Stimulated activated CD8-positive, alpha-beta memory T cell treated with anti-CD3 and anti-CD28 coated beads, Interleukin-12 subunit alpha, Interleukin-12 subunit beta, amount 100 ng/mL, for 4 hours (primary cell): ENCODE data around the gene RND2.
"Not testable (repeated sequence)": the region's sequence is repeated elsewhere in the genome, so short reads cannot be mapped to it uniquely, and the experiment has no call there.

ENCODE experiments used
- DNase-seq: peaks from one replicate; pipeline ENCODE4 v3.0.0-alpha.2; 2020; ENCODE audit warnings: low read depth

RND2 gene

GRCh38 chr17:43027091-43028032, 2.3 kb downstream of the RND2 start:
- no peak for DNase-seq

GRCh38 chr17:43028221-43028861, 3.3 kb downstream of the RND2 start:
- no peak for DNase-seq

- no peak for DNase-seq
Measured at GRCh38 chr17:43030137-43030767, 5.2 kb downstream of the RND2 start.

GRCh38 chr17:43031666-43032065, 6.6 kb downstream of the RND2 start:
- no peak for DNase-seq

- DNase-seq, result no peak
Measured at GRCh38 chr17:43033948-43034881, 9.2 kb downstream of the RND2 start.

GRCh38 chr17:43034894-43035293, 9.9 kb downstream of the RND2 start:
- no peak for DNase-seq

GRCh38 chr17:43039646-43040045, 14.6 kb downstream of the RND2 start:
- DNase-seq, result no peak

- no peak for DNase-seq
Measured at GRCh38 chr17:43040655-43041054, 15.6 kb downstream of the RND2 start.

GRCh38 chr17:43042025-43042628, 17.1 kb downstream of the RND2 start:
- no peak for DNase-seq

- DNase-seq, result no peak
Measured at GRCh38 chr17:43043307-43043706, 18.3 kb downstream of the RND2 start.

- no peak for DNase-seq
Measured at GRCh38 chr17:43044024-43044423, 19.0 kb downstream of the RND2 start.

- DNase-seq, result no peak
Measured at GRCh38 chr17:43051969-43052368, 26.9 kb downstream of the RND2 start.

- not testable (repeated sequence) for DNase-seq
Measured at GRCh38 chr17:43053008-43053407, 28.0 kb downstream of the RND2 start.

- no peak for DNase-seq
Measured at GRCh38 chr17:43056051-43056450, 31.0 kb downstream of the RND2 start.

- DNase-seq, result no peak
Measured at GRCh38 chr17:43062984-43063638, 38.1 kb downstream of the RND2 start.

- no peak for DNase-seq
Measured at GRCh38 chr17:43068570-43069367, 43.7 kb downstream of the RND2 start.

- no peak for DNase-seq
Measured at GRCh38 chr17:43069368-43069898, 44.4 kb downstream of the RND2 start.

- no peak for DNase-seq
Measured at GRCh38 chr17:43070257-43070656, 45.2 kb downstream of the RND2 start.

- DNase-seq, result no peak
Measured at GRCh38 chr17:43070872-43071271, 45.8 kb downstream of the RND2 start.

- no peak for DNase-seq
Measured at GRCh38 chr17:43074869-43075268, 49.8 kb downstream of the RND2 start.
